Measurements from ENCODE around the gene EDEM3. TPM values are rescaled to one million over a fixed set of nuclear protein-coding genes. Genes with fewer than 3 reads are reported as not detected.

The EDEM3 gene
- total and polyA plus RNA-seq, 2 of the 8 experiments (the other 6 are each of a cell fraction or from before 2014, with no cell fraction given): 1.6 to 14.0 TPM

- ChIA-PET CTCF (ENCODE audit: partially characterized antibody) (interaction anchor here (0.6 to 1.2 kb wide), 5 partner anchors 10 to 850 kb away, joined by 3 read pairs; no protein-coding TSS in a partner anchor), POLR2A (ENCODE audit: partially characterized antibody) (interaction anchor here (1.2 to 1.6 kb wide), 3 partner anchors 13 to 292 kb away, joined by 3 to 4 read pairs (median 4); partner anchors contain the start of gene RNF2)
- Histone ChIP-seq H3K27ac (ENCODE audit: low read depth, low read length) (no peak overlapping the region), H3K9me3 (ENCODE audit: insufficient read depth in 2 of 2, low read depth in 1 of 2, low read length in 1 of 2) (no peaks in the 10 kb centered on the region), H3K4ac (replicated peaks; ENCODE audit: insufficient read length, low read depth, low read length) (no peak overlapping the region), H2BK15ac (ENCODE audit: low read length) (no peak overlapping the region), H2BK120ac (replicated peaks; ENCODE audit: low read depth, low read length) (no peak overlapping the region), H3K23ac (ENCODE audit: insufficient read length) (no peak overlapping the region), H3K18ac (ENCODE audit: extremely low read depth, low read length) (no peak overlapping the region; the same call in 1 of the 2 replicates), H3K4me1 (replicated peaks in 1 of 4; ENCODE audit: control insufficient read depth in 3 of 4, insufficient read depth in 4 of 4, low read length in 3 of 4) (peaks cover 0 to 7% (median 1%) of the 10 kb centered on the region in 4 experiments; a peak in 3 of 7 replicates), H2AFZ (ENCODE audit: low read length) (peak overlapping the region; percentile 73; the same call in 1 of the 2 replicates), H3K9ac (replicated peaks in 1 of 4; ENCODE audit: extremely low read depth in 1 of 4, low read depth in 3 of 4, low read length in 3 of 4) (peak overlapping the region in 3 of 4 experiments; percentile 23 to 64 (median 56); a peak in 5 of 7 replicates), H3K27me3 (replicated peaks in 1 of 4; ENCODE audit: control insufficient read depth in 3 of 4, extremely low read depth in 1 of 4, insufficient read depth in 3 of 4, low read length in 3 of 4) (peaks cover 0 to 5% (median 0%) of the 10 kb centered on the region in 4 experiments; a peak in 2 of 7 replicates), H3K14ac (ENCODE audit: insufficient read length) (no peak overlapping the region), H2BK12ac (ENCODE audit: low read depth, low read length) (no peak overlapping the region), H2BK5ac (ENCODE audit: low read depth, low read length) (0 out of 2 replicates have a peak overlapping the region, but pooled peaks have one; percentile 79), H3K79me1 (ENCODE audit: low read depth, low read length) (no peaks in the 10 kb centered on the region), H4K91ac (replicated peaks; ENCODE audit: insufficient read length, low read length) (no peak overlapping the region), H2BK20ac (ENCODE audit: low read length) (no peak overlapping the region), H4K20me1 (replicated peaks in 1 of 2; ENCODE audit: control insufficient read depth in 1 of 2, insufficient read depth in 2 of 2, low read length in 2 of 2) (peaks cover 0 to 3% of the 10 kb centered on the region in 2 experiments), H3K79me2 (ENCODE audit: control insufficient read depth in 1 of 2, insufficient read depth in 2 of 2, low read length in 2 of 2) (no peaks in the 10 kb centered on the region), H3K36me3 (ENCODE audit: control insufficient read depth in 2 of 4, insufficient read depth in 4 of 4, low read length in 3 of 4) (no peaks in the 10 kb centered on the region), H4K5ac (ENCODE audit: insufficient read length, low read depth, low read length) (no peak overlapping the region), H3K23me2 (ENCODE audit: low read depth, low read length) (peaks cover 11% of the 10 kb centered on the region), H3K4me2 (ENCODE audit: insufficient read depth in 1 of 2, low read depth in 2 of 2, low read length in 2 of 2) (peak overlapping the region; percentile 87 to 98), H3K4me3 (ENCODE audit: extremely low read depth in 1 of 4, insufficient read depth in 2 of 4, low read depth in 3 of 4, low read length in 4 of 4) (peak overlapping the region; percentile 79 to 88 (median 82)), H4K8ac (ENCODE audit: extremely low read depth, insufficient read depth, low read length) (peak overlapping the region; percentile 28; the same call in 1 of the 2 replicates), H2AK5ac (ENCODE audit: low read depth, low read length) (no peak overlapping the region), H3K56ac (replicated peaks; ENCODE audit: insufficient read length, low read depth, low read length) (no peak overlapping the region)
- DNase-seq (ENCODE audit: low read depth in 1 of 2, low spot score in 2 of 2) (no peak), FAIRE-seq (no peak)
- WGBS, 2 experiments (ENCODE audit: extremely low coverage in 1 of 2, insufficient coverage in 1 of 2, insufficient read length in 1 of 2, insufficient replicate concordance in 2 of 2, low coverage in 1 of 2, low lambda C conversion rate in 2 of 2, missing lambda C conversion rate in 1 of 2): 12% methylated on average over 43 of the region's 43 CpGs; no CpG with 5 or more reads in 1 of the 2 experiments
- peak; percentile 81 for TF ChIP-seq ASH2L (IDR thresholded peaks at IDR 0.05; ENCODE audit: low read length)
- peak; percentile 83 to 92; a peak in 3 of 4 replicates for TF ChIP-seq SIN3A (conservative IDR thresholded peaks at IDR 0.05 in 1 of 2, IDR thresholded peaks at IDR 0.05 in 1 of 2; ENCODE audit: low read depth in 1 of 2, low read length in 2 of 2)
- TF ChIP-seq YY1 (IDR thresholded peaks at IDR 0.05; ENCODE audit: low read depth, low read length): peak; percentile 26; the same call in 1 of the 2 replicates
- peak; percentile 90 for TF ChIP-seq KDM4A (IDR thresholded peaks at IDR 0.05; ENCODE audit: low read depth, low read length, severe bottlenecking)
- TF ChIP-seq EGR1 (IDR thresholded peaks at IDR 0.05; ENCODE audit: borderline replicate concordance, low read depth, low read length): no peak
- peak; percentile 53 for TF ChIP-seq MAX (IDR thresholded peaks at IDR 0.05)
- peak; percentile 87 for TF ChIP-seq SAP30 (IDR thresholded peaks at IDR 0.05; ENCODE audit: insufficient read depth, insufficient replicate concordance, low read length)
- TF ChIP-seq SP4 (IDR thresholded peaks at IDR 0.05; ENCODE audit: low read length): no peak
- TF ChIP-seq TEAD4 (IDR thresholded peaks at IDR 0.05; ENCODE audit: low read depth, low read length): no peak
Measured at GRCh38 chr1:184753608-184754475, 816 bp downstream of the EDEM3 start.

All from H1 (cell line).